SU-DHL-6 (cell line): ENCODE results near the gene RNF157.

Experiments
- EZH2phosphoT487 ChIP-seq: fragments of 200-600 bp; sonication (generic), shearing (Covaris generic); conservative IDR thresholded peaks from 2 replicates; pipeline ENCODE4 v1.6.1; 2018; ENCODE audit warnings: mild to moderate bottlenecking, antibody characterized with exemption, low read length, moderate library complexity, mixed read lengths
- TF ChIP-seq, protein P1 (sequence below): fragments of 200-600 bp; sonication (generic); IDR thresholded peaks from one replicate; pipeline ENCODE4 v1.5.1; 2017; ENCODE audit warnings: antibody characterized with exemption, mild to moderate bottlenecking, low read length, moderate library complexity; ENCODE audit not compliant: insufficient read depth, poor library complexity, severe bottlenecking

DNA sequence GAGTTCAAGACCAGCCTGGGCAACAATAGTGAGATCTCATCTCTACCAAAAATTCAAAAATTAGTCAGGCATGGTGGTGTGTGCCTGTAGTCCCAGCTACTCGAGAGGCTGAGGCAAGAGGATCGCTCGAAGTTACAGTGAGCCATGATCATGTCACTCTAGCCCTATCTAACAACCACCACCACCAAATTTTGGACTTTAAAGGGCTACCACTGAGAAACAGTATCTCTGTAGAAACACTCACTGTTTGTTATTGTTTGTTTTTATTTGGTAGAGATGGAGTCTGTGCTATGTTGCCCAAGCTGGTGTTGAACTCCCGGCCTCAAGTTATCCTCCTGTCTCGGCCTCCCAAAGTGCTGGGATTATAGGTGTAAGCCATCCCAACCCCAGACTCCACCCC lies 23.6 kb upstream of the RNF157 start:
- no peak for TF ChIP-seq EZH2phosphoT487
- TF ChIP-seq, protein P1, sequence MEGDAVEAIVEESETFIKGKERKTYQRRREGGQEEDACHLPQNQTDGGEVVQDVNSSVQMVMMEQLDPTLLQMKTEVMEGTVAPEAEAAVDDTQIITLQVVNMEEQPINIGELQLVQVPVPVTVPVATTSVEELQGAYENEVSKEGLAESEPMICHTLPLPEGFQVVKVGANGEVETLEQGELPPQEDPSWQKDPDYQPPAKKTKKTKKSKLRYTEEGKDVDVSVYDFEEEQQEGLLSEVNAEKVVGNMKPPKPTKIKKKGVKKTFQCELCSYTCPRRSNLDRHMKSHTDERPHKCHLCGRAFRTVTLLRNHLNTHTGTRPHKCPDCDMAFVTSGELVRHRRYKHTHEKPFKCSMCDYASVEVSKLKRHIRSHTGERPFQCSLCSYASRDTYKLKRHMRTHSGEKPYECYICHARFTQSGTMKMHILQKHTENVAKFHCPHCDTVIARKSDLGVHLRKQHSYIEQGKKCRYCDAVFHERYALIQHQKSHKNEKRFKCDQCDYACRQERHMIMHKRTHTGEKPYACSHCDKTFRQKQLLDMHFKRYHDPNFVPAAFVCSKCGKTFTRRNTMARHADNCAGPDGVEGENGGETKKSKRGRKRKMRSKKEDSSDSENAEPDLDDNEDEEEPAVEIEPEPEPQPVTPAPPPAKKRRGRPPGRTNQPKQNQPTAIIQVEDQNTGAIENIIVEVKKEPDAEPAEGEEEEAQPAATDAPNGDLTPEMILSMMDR = no peak
